K562 (cell line): ENCODE measurements around the gene CYB5RL. TPM values are rescaled to one million over a fixed set of nuclear protein-coding genes. Genes with fewer than 3 reads are reported as not detected.

Experiments
- ATAC-seq: fragments of 200-7000 bp; cut with Tn5 transposase; 3 replicates; pipeline ENCODE4 v1.9.1; 2020; ENCODE audit warnings: moderate library complexity
- BruUV-seq: library from RNA; stranded (reverse); fragments of 400-500 nt; replicated peaks from 2 replicates; lab custom pipeline; 2021; lab: Mats Ljungman, UMichigan
- CTCF ChIA-PET: fragments of 300-600 bp; formaldehyde crosslinking; extraction: SDS; loops from one replicate; lab custom pipeline; 2021; ENCODE audit warnings: low intra/inter-chr PET ratio; lab: Yijun Ruan, JAX
- POLR2A ChIA-PET: fragments of 300-600, 350-650 bp; sonication (Branson Sonifier 250); formaldehyde crosslinking; extraction: SDS; loops from one replicate; lab custom pipeline; 2021; ENCODE audit warnings: antibody characterized with exemption, inconsistent platforms; lab: Yijun Ruan, JAX
- DNase-seq, 4 experiments: peaks; one replicate each; pipeline versions ENCODE4 v3.0.0 to v3.0.0-alpha.2; 2011 to 2018; ENCODE audit warnings: low spot score in 3 of 4, mixed read lengths in 3 of 4; ENCODE audit errors: extremely low read depth in 1 of 4
- FAIRE-seq: peaks from 2 replicates; lab custom pipeline; 2011; peaks lifted over from hg19 to GRCh38; lab: Jason Lieb, UNC
- H2AFZ ChIP-seq: 2 replicates; pipeline ENCODE4 v1.6.0; 2011; ENCODE audit warnings: low read depth, low read length, control low read depth, inconsistent platforms
- H3K27ac ChIP-seq: fragments of 200-600 bp; 3 replicates; pipeline ENCODE4 v1.8.0; 2011; ENCODE audit warnings: low read depth, mild to moderate bottlenecking, control low read depth, inconsistent platforms, low read length, moderate library complexity, mixed read lengths; ENCODE audit errors: extremely low read depth
- H3K27me3 ChIP-seq, 2 experiments: fragments of 300-600 bp in 1 of 2; 2 replicates in 1 of 2; 3 replicates in 1 of 2; pipeline versions ENCODE4 v1.6.0 to v1.8.0; 2011; ENCODE audit warnings: inconsistent platforms in 2 of 2, low read length in 2 of 2, mild to moderate bottlenecking in 1 of 2, mixed read lengths in 1 of 2, moderate library complexity in 1 of 2; ENCODE audit not compliant: control insufficient read depth in 2 of 2, insufficient read depth in 2 of 2
- H3K36me3 ChIP-seq: fragments of 300-600 bp; 3 replicates; pipeline ENCODE4 v1.8.0; 2011; ENCODE audit warnings: mild to moderate bottlenecking, low read length, inconsistent platforms; ENCODE audit not compliant: control insufficient read depth, insufficient read depth
- H3K4me1 ChIP-seq, 2 experiments: fragments of 200-600 bp in 1 of 2; replicated peaks in 1 of 2; 2 replicates in 1 of 2; 3 replicates in 1 of 2; pipeline versions ENCODE4 v1.5.1 to v1.8.0; 2011; ENCODE audit warnings: inconsistent platforms in 2 of 2, low read length in 2 of 2, mild to moderate bottlenecking in 1 of 2, mixed read lengths in 1 of 2, moderate library complexity in 1 of 2; ENCODE audit not compliant: control insufficient read depth in 2 of 2, insufficient read depth in 2 of 2
- H3K4me2 ChIP-seq: 2 replicates; pipeline ENCODE4 v1.6.1; 2011; ENCODE audit warnings: low read length, control low read depth, inconsistent platforms, mixed read lengths; ENCODE audit not compliant: insufficient read depth
- H3K4me3 ChIP-seq: fragments of 200-600 bp; sonication (generic), shearing (Covaris generic); 2 replicates; pipeline ENCODE4 v1.5.1; 2016; ENCODE audit warnings: control low read depth, inconsistent platforms
- H3K79me2 ChIP-seq: fragments of 200-600 bp; 3 replicates; pipeline ENCODE4 v1.8.0; 2011; ENCODE audit warnings: low read length, inconsistent platforms; ENCODE audit not compliant: control insufficient read depth, insufficient read depth
- H3K9ac ChIP-seq, 2 experiments: 2 replicates each; pipeline versions ENCODE4 v1.6.0 to v1.6.1; 2011; ENCODE audit warnings: low read depth in 2 of 2, low read length in 2 of 2, control low read depth in 1 of 2, inconsistent platforms in 1 of 2, mild to moderate bottlenecking in 1 of 2, mixed read lengths in 1 of 2; ENCODE audit not compliant: insufficient read depth in 1 of 2
- H3K9me1 ChIP-seq: one replicate; pipeline ENCODE4 v1.6.0; 2011; ENCODE audit warnings: inconsistent platforms, mild to moderate bottlenecking, low read length, moderate library complexity; ENCODE audit not compliant: control insufficient read depth, insufficient read depth
- H3K9me3 ChIP-seq: replicated peaks from 2 replicates; pipeline ENCODE4 v1.5.1; 2011; ENCODE audit warnings: low read depth, low read length, inconsistent platforms; ENCODE audit not compliant: control insufficient read depth, insufficient read depth
- H4K20me1 ChIP-seq: replicated peaks from 2 replicates; pipeline ENCODE4 v1.6.1; 2011; ENCODE audit warnings: low read length, inconsistent platforms, mixed read lengths; ENCODE audit not compliant: control insufficient read depth, insufficient read depth
- CC2D1A ChIP-seq: fragments of 450-650 bp; IDR thresholded peaks from 2 replicates; pipeline ENCODE4 v1.6.1; 2017; ENCODE audit warnings: mild to moderate bottlenecking
- CHD4 ChIP-seq: fragments of 200-600 bp; sonication (generic); IDR thresholded peaks from 3 replicates; pipeline ENCODE4 v1.6.1; 2012; ENCODE audit warnings: low read depth, mild to moderate bottlenecking, mixed read lengths, low read length, inconsistent platforms; ENCODE audit not compliant: insufficient read depth, insufficient replicate concordance, poor library complexity, severe bottlenecking
- DACH1 ChIP-seq: fragments of 450-650 bp; IDR thresholded peaks from 2 replicates; pipeline ENCODE4 v1.6.1; 2018; ENCODE audit not compliant: partially characterized antibody
- ELF1 ChIP-seq: fragments of 200-800 bp; sonication (Bioruptor generic); IDR thresholded peaks from 2 replicates; pipeline ENCODE4 v1.6.1; 2016; ENCODE audit warnings: missing genetic modification characterization, missing compliant biosample characterization
- ELF4 ChIP-seq: fragments of 450-650 bp; formaldehyde crosslinking; IDR thresholded peaks from 2 replicates; pipeline ENCODE4 v1.4.0; 2022; ENCODE audit warnings: missing genetic modification characterization
- FOXA1 ChIP-seq: fragments of 450-650 bp; IDR thresholded peaks from 2 replicates; pipeline ENCODE4 v1.6.1; 2016; ENCODE audit warnings: mild to moderate bottlenecking, borderline replicate concordance
- FOXP1 ChIP-seq: sonication (generic); formaldehyde crosslinking; IDR thresholded peaks from 2 replicates; pipeline ENCODE4 v1.8.0; 2022; ENCODE audit warnings: mild to moderate bottlenecking, missing genetic modification reagents
- HDGF ChIP-seq: fragments of 450-650 bp; IDR thresholded peaks from 2 replicates; pipeline ENCODE4 v1.6.1; 2016
- JUN ChIP-seq, 2 experiments: sonication (generic) in 1 of 2; formaldehyde crosslinking in 1 of 2; IDR thresholded peaks; 2 replicates each; pipeline versions ENCODE4 v1.6.1 to v1.8.0; 2012 to 2022; ENCODE audit warnings: borderline replicate concordance in 2 of 2, mild to moderate bottlenecking in 2 of 2, improper control_type of control experiment in 1 of 2, low read depth in 1 of 2, low read length in 1 of 2, missing genetic modification reagents in 1 of 2
- KHSRP ChIP-seq: fragments of 450-650 bp; IDR thresholded peaks from 2 replicates; pipeline ENCODE4 v1.6.1; 2017
- SMARCA4 ChIP-seq: fragments of 450-650 bp; IDR thresholded peaks from 2 replicates; pipeline ENCODE4 v1.6.1; 2016
- SNIP1 ChIP-seq: fragments of 450-650 bp; IDR thresholded peaks from 2 replicates; pipeline ENCODE4 v1.7.1; 2017; ENCODE audit warnings: low read depth, mild to moderate bottlenecking
- SRSF1 ChIP-seq: fragments of 200-400 bp; formaldehyde crosslinking; IDR thresholded peaks from 2 replicates; pipeline ENCODE4 v1.6.1; 2017; ENCODE audit warnings: mild to moderate bottlenecking, low read depth, low read length, moderate library complexity
- SUPT5H ChIP-seq: fragments of 450-650 bp; IDR thresholded peaks from 2 replicates; pipeline ENCODE4 v1.6.1; 2016
- TAF7 ChIP-seq: fragments of 450-650 bp; IDR thresholded peaks from 2 replicates; pipeline ENCODE4 v1.6.1; 2016; ENCODE audit warnings: missing genetic modification characterization, missing compliant biosample characterization
- ZNF224 ChIP-seq: sonication (generic); formaldehyde crosslinking; IDR thresholded peaks from 2 replicates; pipeline ENCODE4 v1.8.0; 2022; ENCODE audit warnings: mild to moderate bottlenecking, missing genetic modification reagents
- ZNF586 ChIP-seq: fragments of 450-650 bp; formaldehyde crosslinking; conservative IDR thresholded peaks from 2 replicates; pipeline ENCODE4 v1.4.0; 2020; ENCODE audit warnings: mild to moderate bottlenecking, moderate library complexity
- WGBS: fragments of 100-300 bp; shearing (Covaris generic); methylation state at CpG from one replicate; pipeline ENCODE4 v1.1.6; 2016; ENCODE audit warnings: low coverage, mixed read lengths; ENCODE audit not compliant: insufficient coverage; ENCODE audit errors: missing lambda C conversion rate; 5-methylcytosine and 5-hydroxymethylcytosine counted together
- in situ Hi-C: fragments of 300-500 bp; cut with MboI; formaldehyde crosslinking; loops from 4 replicates; pipeline ENCODE4 v1.15.0; 2018; ENCODE audit warnings: inconsistent platforms, mixed read lengths
- intact Hi-C: fragments of 100-400 bp; cut with micrococcal nuclease; formaldehyde crosslinking; loops from 2 replicates; pipeline ENCODE4 v1.14.2; 2022
- polyA plus RNA-seq, 8 experiments: library from polyadenylated mRNA; depleted of rRNA in 4 of 8; stranded (reverse) in 5 of 8; unstranded in 3 of 8; fragments of >200 nt; fragmentation: Nextera tagmentation in 2 of 8; fragmentation: Illumina TruSeq in 1 of 8; extraction: Ambion mirVana in 2 of 8; extraction: Trizol in 1 of 8; gene quantifications; 2 replicates each; pipeline versions ENCODE4 v1.2.1 to v1.2.3, GENCODE V29; 2011 to 2014; ENCODE audit warnings: inconsistent platforms in 1 of 8, missing spikeins in 1 of 8
- total RNA-seq, 7 experiments: library from RNA; depleted of rRNA in 6 of 7; stranded (reverse); fragments of >200 nt in 6 of 7; fragmentation: Illumina TruSeq in 2 of 7; extraction: Trizol in 2 of 7; gene quantifications; 2 replicates each; pipeline versions ENCODE4 v1.2.1 to v1.2.3, GENCODE V29; 2011 to 2021; ENCODE audit warnings: low replicate concordance in 1 of 7
- TF ChIP-seq, protein P1 (sequence below), 2 experiments: fragments of 450-650 bp; IDR thresholded peaks; 2 replicates each; pipeline ENCODE4 v1.6.1; 2018; ENCODE audit warnings: mild to moderate bottlenecking in 2 of 2, low read depth in 1 of 2; ENCODE audit not compliant: partially characterized antibody in 2 of 2
- TF ChIP-seq, protein P2 (sequence below): fragments of 450-650 bp; IDR thresholded peaks from 2 replicates; pipeline ENCODE4 v1.6.1; 2017; ENCODE audit warnings: mild to moderate bottlenecking, moderate library complexity

CYB5RL gene
- total and polyA plus RNA-seq, 9 of the 15 experiments (the other 6 are each of a cell fraction or from before 2014, with no cell fraction given), result 7.9 to 18.0 (median 11.2) TPM

DNA sequence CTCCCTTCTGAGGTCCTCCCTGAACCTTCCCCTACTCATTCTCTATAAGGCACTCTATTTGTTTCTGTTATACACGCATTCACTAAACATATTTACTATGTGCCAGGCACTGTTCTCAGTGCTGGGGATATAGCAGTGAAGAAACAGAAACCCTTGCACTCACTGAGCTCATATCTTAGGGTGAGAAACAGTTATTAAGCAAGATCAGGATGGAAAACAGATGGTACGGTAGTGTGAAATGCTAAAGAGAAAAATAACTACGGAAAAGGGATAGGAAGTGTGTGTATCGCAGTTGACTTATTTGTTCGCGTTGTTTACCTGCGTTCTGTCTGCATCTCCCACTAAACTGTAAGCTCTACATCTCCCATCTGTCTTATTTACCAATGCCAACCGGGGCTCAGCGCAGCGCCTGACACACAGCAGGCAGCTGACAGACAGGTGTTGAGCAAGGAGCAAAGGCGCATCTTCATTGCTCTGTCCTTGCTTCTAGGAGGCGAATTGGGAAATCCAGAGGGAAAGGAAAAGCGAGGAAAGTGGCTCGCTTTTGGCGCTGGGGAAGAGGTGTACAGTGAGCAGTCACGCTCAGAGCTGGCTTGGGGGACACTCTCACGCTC lies 572 bp downstream of the CYB5RL start:
- intact Hi-C loops, result no loop called here
- H3K27ac ChIP-seq, result peak overlapping the region; percentile 83
- TF ChIP-seq, protein P1, sequence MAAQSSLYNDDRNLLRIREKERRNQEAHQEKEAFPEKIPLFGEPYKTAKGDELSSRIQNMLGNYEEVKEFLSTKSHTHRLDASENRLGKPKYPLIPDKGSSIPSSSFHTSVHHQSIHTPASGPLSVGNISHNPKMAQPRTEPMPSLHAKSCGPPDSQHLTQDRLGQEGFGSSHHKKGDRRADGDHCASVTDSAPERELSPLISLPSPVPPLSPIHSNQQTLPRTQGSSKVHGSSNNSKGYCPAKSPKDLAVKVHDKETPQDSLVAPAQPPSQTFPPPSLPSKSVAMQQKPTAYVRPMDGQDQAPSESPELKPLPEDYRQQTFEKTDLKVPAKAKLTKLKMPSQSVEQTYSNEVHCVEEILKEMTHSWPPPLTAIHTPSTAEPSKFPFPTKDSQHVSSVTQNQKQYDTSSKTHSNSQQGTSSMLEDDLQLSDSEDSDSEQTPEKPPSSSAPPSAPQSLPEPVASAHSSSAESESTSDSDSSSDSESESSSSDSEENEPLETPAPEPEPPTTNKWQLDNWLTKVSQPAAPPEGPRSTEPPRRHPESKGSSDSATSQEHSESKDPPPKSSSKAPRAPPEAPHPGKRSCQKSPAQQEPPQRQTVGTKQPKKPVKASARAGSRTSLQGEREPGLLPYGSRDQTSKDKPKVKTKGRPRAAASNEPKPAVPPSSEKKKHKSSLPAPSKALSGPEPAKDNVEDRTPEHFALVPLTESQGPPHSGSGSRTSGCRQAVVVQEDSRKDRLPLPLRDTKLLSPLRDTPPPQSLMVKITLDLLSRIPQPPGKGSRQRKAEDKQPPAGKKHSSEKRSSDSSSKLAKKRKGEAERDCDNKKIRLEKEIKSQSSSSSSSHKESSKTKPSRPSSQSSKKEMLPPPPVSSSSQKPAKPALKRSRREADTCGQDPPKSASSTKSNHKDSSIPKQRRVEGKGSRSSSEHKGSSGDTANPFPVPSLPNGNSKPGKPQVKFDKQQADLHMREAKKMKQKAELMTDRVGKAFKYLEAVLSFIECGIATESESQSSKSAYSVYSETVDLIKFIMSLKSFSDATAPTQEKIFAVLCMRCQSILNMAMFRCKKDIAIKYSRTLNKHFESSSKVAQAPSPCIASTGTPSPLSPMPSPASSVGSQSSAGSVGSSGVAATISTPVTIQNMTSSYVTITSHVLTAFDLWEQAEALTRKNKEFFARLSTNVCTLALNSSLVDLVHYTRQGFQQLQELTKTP (IDR thresholded peaks at IDR 0.05; ENCODE audit: low read depth in 1 of 2, partially characterized antibody in 2 of 2), result no peak
- TF ChIP-seq ZNF224 (CRISPR knock-in tag) (no peak), SRSF1 (no peak), JUN (IDR thresholded peaks at IDR 0.05; ENCODE audit: borderline replicate concordance, low read depth, low read length) (no peak), JUN (CRISPR knock-in tag; IDR thresholded peaks at IDR 0.05; ENCODE audit: borderline replicate concordance) (no peak), SUPT5H (no peak), HDGF (0 out of 2 replicates have a peak, but pooled peaks have one; percentile 21), CC2D1A (no peak), ELF1 (tag) (no peak), CHD4 (no peak), FOXP1 (CRISPR knock-in tag) (no peak), FOXA1 (no peak), SNIP1 (no peak), ELF4 (CRISPR knock-in tag) (no peak), TAF7 (no peak), ZNF586 (no peak), SMARCA4 (0 out of 2 replicates have a peak, but pooled peaks have one; percentile 12), KHSRP (no peak), DACH1 (no peak)
- TF ChIP-seq, protein P2, sequence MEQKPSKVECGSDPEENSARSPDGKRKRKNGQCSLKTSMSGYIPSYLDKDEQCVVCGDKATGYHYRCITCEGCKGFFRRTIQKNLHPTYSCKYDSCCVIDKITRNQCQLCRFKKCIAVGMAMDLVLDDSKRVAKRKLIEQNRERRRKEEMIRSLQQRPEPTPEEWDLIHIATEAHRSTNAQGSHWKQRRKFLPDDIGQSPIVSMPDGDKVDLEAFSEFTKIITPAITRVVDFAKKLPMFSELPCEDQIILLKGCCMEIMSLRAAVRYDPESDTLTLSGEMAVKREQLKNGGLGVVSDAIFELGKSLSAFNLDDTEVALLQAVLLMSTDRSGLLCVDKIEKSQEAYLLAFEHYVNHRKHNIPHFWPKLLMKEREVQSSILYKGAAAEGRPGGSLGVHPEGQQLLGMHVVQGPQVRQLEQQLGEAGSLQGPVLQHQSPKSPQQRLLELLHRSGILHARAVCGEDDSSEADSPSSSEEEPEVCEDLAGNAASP, result no peak

More for the DNA sequence above, 572 bp downstream of the CYB5RL start:
- Histone ChIP-seq H4K20me1 (no peaks in the 10 kb centered on the region), H2AFZ (peak overlapping the region; percentile 93), H3K79me2 (peaks cover 51% of the 10 kb centered on the region), H3K36me3 (peaks cover 50% of the 10 kb centered on the region), H3K9me3 (no peaks in the 10 kb centered on the region), H3K9me1 (no peaks in the 10 kb centered on the region), H3K9ac (peak overlapping the region; percentile 95 to 96), H3K4me1 (peaks cover 20 to 24% of the 10 kb centered on the region in 2 experiments; a peak in 4 of 5 replicates), H3K4me3 (peak overlapping the region; percentile 85), H3K27me3 (no peaks in the 10 kb centered on the region), H3K4me2 (peak overlapping the region; percentile 96)
- TSS peak; percentile 83 for BruUV-seq
- ATAC-seq (peak; percentile 3), FAIRE-seq (no peak), DNase-seq (no peak)
- CTCF ChIA-PET, result no interaction called here
- 9% methylated on average over 17 of the region's 17 CpGs for WGBS
- POLR2A ChIA-PET, result interaction anchor here (0.5 to 9.0 kb wide), 14 partner anchors 8 to 265 kb away, joined by 3 to 148 read pairs (median 3); no protein-coding TSS in a partner anchor
- in situ Hi-C loops, result no loop called here
